HEK293 (cell line): ENCODE results near the gene CASKIN1.
A peak's percentile ranks its signal among the peaks of the same experiment; 100 is the strongest.

Experiments
- BCL6B ChIP-seq: fragments of 450-650 bp; formaldehyde crosslinking; IDR thresholded peaks from 2 replicates; pipeline ENCODE4 v1.5.1; 2017; ENCODE audit warnings: missing biosample characterization, missing genetic modification characterization
- HOXC10 ChIP-seq: sonication (generic); formaldehyde crosslinking; IDR thresholded peaks from 2 replicates; pipeline ENCODE4 v1.8.1; 2023; ENCODE audit warnings: mild to moderate bottlenecking, missing genetic modification reagents
- KLF17 ChIP-seq: fragments of 450-650 bp; formaldehyde crosslinking; IDR thresholded peaks from 2 replicates; pipeline ENCODE4 v1.5.1; 2016; ENCODE audit warnings: missing biosample characterization, missing genetic modification characterization
- MEIS1 ChIP-seq: sonication (generic); formaldehyde crosslinking; IDR thresholded peaks from 2 replicates; pipeline ENCODE4 v1.8.1; 2022; ENCODE audit warnings: missing genetic modification reagents, mild to moderate bottlenecking, borderline replicate concordance
- SETDB1 ChIP-seq: IDR thresholded peaks from one replicate; pipeline ENCODE4 v1.6.1; 2017; ENCODE audit warnings: mild to moderate bottlenecking, low read length, moderate library complexity, mixed read lengths; ENCODE audit not compliant: insufficient read length
- ZBTB1 ChIP-seq: fragments of 450-650 bp; formaldehyde crosslinking; IDR thresholded peaks from 2 replicates; pipeline ENCODE4 v1.5.1; 2016; ENCODE audit warnings: missing biosample characterization, missing genetic modification characterization
- ZBTB48 ChIP-seq: fragments of 450-650 bp; formaldehyde crosslinking; IDR thresholded peaks from 2 replicates; pipeline ENCODE4 v1.5.1; 2016; ENCODE audit warnings: missing biosample characterization, missing genetic modification characterization
- ZEB2 ChIP-seq: fragments of 450-650 bp; formaldehyde crosslinking; IDR thresholded peaks from 2 replicates; pipeline ENCODE4 v1.5.1; 2016; ENCODE audit warnings: missing biosample characterization, missing genetic modification characterization
- ZFP3 ChIP-seq: fragments of 450-650 bp; formaldehyde crosslinking; IDR thresholded peaks from 2 replicates; pipeline ENCODE4 v1.5.1; 2016; ENCODE audit warnings: low read depth, missing biosample characterization, missing genetic modification characterization
- ZNF2 ChIP-seq: fragments of 450-650 bp; formaldehyde crosslinking; IDR thresholded peaks from 2 replicates; pipeline ENCODE4 v1.5.1; 2016; ENCODE audit warnings: missing biosample characterization, missing genetic modification characterization
- ZNF221 ChIP-seq: fragments of 450-650 bp; formaldehyde crosslinking; IDR thresholded peaks from 2 replicates; pipeline ENCODE4 v1.5.1; 2017; ENCODE audit warnings: missing biosample characterization, missing genetic modification characterization, borderline replicate concordance
- ZNF24 ChIP-seq: fragments of 450-650 bp; formaldehyde crosslinking; IDR thresholded peaks from 2 replicates; pipeline ENCODE4 v1.5.1; 2016; ENCODE audit warnings: missing biosample characterization, missing genetic modification characterization
- ZNF350 ChIP-seq: fragments of 450-650 bp; formaldehyde crosslinking; IDR thresholded peaks from 2 replicates; pipeline ENCODE4 v1.5.0; 2017; ENCODE audit warnings: missing biosample characterization, mild to moderate bottlenecking, missing genetic modification characterization
- ZNF354C ChIP-seq: fragments of 450-650 bp; formaldehyde crosslinking; IDR thresholded peaks from 2 replicates; pipeline ENCODE4 v1.5.1; 2016; ENCODE audit warnings: missing biosample characterization, missing genetic modification characterization, low read depth, borderline replicate concordance
- ZNF391 ChIP-seq: fragments of 450-650 bp; formaldehyde crosslinking; IDR thresholded peaks from 2 replicates; pipeline ENCODE4 v1.5.1; 2016; ENCODE audit warnings: low read depth, missing biosample characterization, missing genetic modification characterization, borderline replicate concordance
- ZNF423 ChIP-seq: fragments of 450-650 bp; formaldehyde crosslinking; IDR thresholded peaks from 2 replicates; pipeline ENCODE4 v1.5.1; 2016; ENCODE audit warnings: missing biosample characterization, missing genetic modification characterization
- ZNF426 ChIP-seq: fragments of 450-650 bp; formaldehyde crosslinking; IDR thresholded peaks from 2 replicates; pipeline ENCODE4 v1.5.1; 2017; ENCODE audit warnings: missing biosample characterization, missing genetic modification characterization, mild to moderate bottlenecking, inconsistent platforms, moderate library complexity
- ZNF513 ChIP-seq: fragments of 450-650 bp; IDR thresholded peaks from 2 replicates; pipeline ENCODE4 v1.5.1; 2018; ENCODE audit warnings: missing biosample characterization, missing genetic modification characterization
- ZNF529 ChIP-seq: fragments of 450-650 bp; formaldehyde crosslinking; IDR thresholded peaks from 2 replicates; pipeline ENCODE4 v1.5.1; 2017; ENCODE audit warnings: missing genetic modification characterization, missing biosample characterization; ENCODE audit not compliant: insufficient replicate concordance
- ZNF544 ChIP-seq: fragments of 450-650 bp; formaldehyde crosslinking; IDR thresholded peaks from 2 replicates; pipeline ENCODE4 v1.5.0; 2017; ENCODE audit warnings: missing biosample characterization, missing genetic modification characterization
- ZNF560 ChIP-seq: fragments of 450-650 bp; formaldehyde crosslinking; IDR thresholded peaks from 2 replicates; pipeline ENCODE4 v1.5.1; 2017; ENCODE audit warnings: missing biosample characterization, missing genetic modification characterization, borderline replicate concordance
- ZNF626 ChIP-seq: fragments of 450-650 bp; sonication (Bioruptor Pico); formaldehyde crosslinking; IDR thresholded peaks from 2 replicates; pipeline ENCODE4 v1.5.1; 2018; ENCODE audit warnings: missing biosample characterization, missing genetic modification characterization, inconsistent platforms
- ZNF747 ChIP-seq: fragments of 450-650 bp; formaldehyde crosslinking; IDR thresholded peaks from 2 replicates; pipeline ENCODE4 v1.5.1; 2016; ENCODE audit warnings: missing biosample characterization, missing genetic modification characterization
- ZNF776 ChIP-seq: fragments of 450-650 bp; formaldehyde crosslinking; IDR thresholded peaks from 2 replicates; pipeline ENCODE4 v1.5.0; 2017; ENCODE audit warnings: missing biosample characterization, missing genetic modification characterization, borderline replicate concordance
- ZNF830 ChIP-seq: fragments of 450-650 bp; IDR thresholded peaks from 2 replicates; pipeline ENCODE4 v1.5.0; 2018; ENCODE audit warnings: missing biosample characterization, missing genetic modification characterization, low read depth, mild to moderate bottlenecking, moderate library complexity
- ZNF843 ChIP-seq: fragments of 450-650 bp; formaldehyde crosslinking; IDR thresholded peaks from 2 replicates; pipeline ENCODE4 v1.5.1; 2016; ENCODE audit warnings: missing biosample characterization, missing genetic modification characterization
- TF ChIP-seq, protein P1 (sequence below): fragments of 450-650 bp; formaldehyde crosslinking; IDR thresholded peaks from 2 replicates; pipeline ENCODE4 v1.5.1; 2016; ENCODE audit warnings: missing biosample characterization, missing genetic modification characterization
- TF ChIP-seq, protein P2 (sequence below): fragments of 450-650 bp; formaldehyde crosslinking; IDR thresholded peaks from 2 replicates; pipeline ENCODE4 v1.5.1; 2016; ENCODE audit warnings: missing biosample characterization, missing genetic modification characterization, low read depth
- TF ChIP-seq, protein P3 (sequence below): fragments of 450-650 bp; formaldehyde crosslinking; IDR thresholded peaks from 2 replicates; pipeline ENCODE4 v1.5.1; 2016; ENCODE audit warnings: missing biosample characterization, missing genetic modification characterization
- TF ChIP-seq, protein P4 (sequence below): fragments of 450-650 bp; formaldehyde crosslinking; IDR thresholded peaks from 2 replicates; pipeline ENCODE4 v1.5.1; 2016; ENCODE audit warnings: missing biosample characterization, missing genetic modification characterization

CASKIN1 gene

DNA sequence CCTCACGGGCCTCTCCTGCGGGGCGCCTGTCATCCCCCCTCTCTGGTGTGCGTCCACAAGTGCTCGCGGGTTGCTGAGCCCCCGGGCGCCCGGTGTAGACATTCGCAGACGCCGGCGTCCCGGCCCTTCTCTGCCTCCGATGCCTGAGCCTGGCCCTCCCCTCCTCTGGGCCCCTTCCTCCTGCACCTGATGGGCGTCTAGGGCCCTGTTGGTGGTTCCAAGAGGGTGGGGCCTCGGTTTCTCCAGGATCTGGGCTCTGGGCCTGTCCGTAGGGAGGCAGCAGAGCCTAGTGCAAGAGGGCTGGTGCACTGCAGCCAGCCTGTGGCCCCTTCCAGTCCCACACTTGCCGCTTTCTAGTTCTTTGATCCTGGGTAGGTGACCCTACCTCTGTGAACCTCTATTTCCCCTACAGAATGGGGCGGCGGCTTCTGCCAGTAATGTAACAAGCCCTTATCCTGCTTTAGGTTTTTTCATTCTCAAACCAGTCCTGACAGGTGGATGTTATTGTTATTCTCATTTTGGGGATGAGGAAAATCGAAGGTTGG is 27.6 kb upstream of the CASKIN1 start (continued):
- no peak for TF ChIP-seq ZNF560 (tag by site-specific recombination)
- no peak for TF ChIP-seq ZNF544
- TF ChIP-seq, protein P1, sequence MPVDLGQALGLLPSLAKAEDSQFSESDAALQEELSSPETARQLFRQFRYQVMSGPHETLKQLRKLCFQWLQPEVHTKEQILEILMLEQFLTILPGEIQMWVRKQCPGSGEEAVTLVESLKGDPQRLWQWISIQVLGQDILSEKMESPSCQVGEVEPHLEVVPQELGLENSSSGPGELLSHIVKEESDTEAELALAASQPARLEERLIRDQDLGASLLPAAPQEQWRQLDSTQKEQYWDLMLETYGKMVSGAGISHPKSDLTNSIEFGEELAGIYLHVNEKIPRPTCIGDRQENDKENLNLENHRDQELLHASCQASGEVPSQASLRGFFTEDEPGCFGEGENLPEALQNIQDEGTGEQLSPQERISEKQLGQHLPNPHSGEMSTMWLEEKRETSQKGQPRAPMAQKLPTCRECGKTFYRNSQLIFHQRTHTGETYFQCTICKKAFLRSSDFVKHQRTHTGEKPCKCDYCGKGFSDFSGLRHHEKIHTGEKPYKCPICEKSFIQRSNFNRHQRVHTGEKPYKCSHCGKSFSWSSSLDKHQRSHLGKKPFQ (tag by site-specific recombination), result no peak
- TF ChIP-seq ZNF843 (tag by site-specific recombination), result no peak
- TF ChIP-seq ZNF830, result no peak
- TF ChIP-seq, protein P2, sequence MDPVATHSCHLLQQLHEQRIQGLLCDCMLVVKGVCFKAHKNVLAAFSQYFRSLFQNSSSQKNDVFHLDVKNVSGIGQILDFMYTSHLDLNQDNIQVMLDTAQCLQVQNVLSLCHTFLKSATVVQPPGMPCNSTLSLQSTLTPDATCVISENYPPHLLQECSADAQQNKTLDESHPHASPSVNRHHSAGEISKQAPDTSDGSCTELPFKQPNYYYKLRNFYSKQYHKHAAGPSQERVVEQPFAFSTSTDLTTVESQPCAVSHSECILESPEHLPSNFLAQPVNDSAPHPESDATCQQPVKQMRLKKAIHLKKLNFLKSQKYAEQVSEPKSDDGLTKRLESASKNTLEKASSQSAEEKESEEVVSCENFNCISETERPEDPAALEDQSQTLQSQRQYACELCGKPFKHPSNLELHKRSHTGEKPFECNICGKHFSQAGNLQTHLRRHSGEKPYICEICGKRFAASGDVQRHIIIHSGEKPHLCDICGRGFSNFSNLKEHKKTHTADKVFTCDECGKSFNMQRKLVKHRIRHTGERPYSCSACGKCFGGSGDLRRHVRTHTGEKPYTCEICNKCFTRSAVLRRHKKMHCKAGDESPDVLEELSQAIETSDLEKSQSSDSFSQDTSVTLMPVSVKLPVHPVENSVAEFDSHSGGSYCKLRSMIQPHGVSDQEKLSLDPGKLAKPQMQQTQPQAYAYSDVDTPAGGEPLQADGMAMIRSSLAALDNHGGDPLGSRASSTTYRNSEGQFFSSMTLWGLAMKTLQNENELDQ (tag by site-specific recombination), result no peak
- no peak for TF ChIP-seq ZFP3 (tag by site-specific recombination)
- TF ChIP-seq BCL6B (tag by site-specific recombination), result no peak
- no peak for TF ChIP-seq ZNF221
- TF ChIP-seq, protein P3, sequence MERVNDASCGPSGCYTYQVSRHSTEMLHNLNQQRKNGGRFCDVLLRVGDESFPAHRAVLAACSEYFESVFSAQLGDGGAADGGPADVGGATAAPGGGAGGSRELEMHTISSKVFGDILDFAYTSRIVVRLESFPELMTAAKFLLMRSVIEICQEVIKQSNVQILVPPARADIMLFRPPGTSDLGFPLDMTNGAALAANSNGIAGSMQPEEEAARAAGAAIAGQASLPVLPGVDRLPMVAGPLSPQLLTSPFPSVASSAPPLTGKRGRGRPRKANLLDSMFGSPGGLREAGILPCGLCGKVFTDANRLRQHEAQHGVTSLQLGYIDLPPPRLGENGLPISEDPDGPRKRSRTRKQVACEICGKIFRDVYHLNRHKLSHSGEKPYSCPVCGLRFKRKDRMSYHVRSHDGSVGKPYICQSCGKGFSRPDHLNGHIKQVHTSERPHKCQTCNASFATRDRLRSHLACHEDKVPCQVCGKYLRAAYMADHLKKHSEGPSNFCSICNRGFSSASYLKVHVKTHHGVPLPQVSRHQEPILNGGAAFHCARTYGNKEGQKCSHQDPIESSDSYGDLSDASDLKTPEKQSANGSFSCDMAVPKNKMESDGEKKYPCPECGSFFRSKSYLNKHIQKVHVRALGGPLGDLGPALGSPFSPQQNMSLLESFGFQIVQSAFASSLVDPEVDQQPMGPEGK (tag by site-specific recombination), result peak; percentile 7; the same call in 1 of the 2 replicates
- TF ChIP-seq ZNF354C, result no peak
- no peak for TF ChIP-seq ZNF776
- no peak for TF ChIP-seq ZNF747 (tag by site-specific recombination)
- no peak for TF ChIP-seq ZNF24 (tag by site-specific recombination)
- TF ChIP-seq ZNF513 (tag by site-specific recombination), result no peak
- no peak for TF ChIP-seq ZNF391
- TF ChIP-seq SETDB1, result no peak
- no peak for TF ChIP-seq ZNF426 (tag by site-specific recombination)
- no peak for TF ChIP-seq ZNF350 (tag by site-specific recombination)
- TF ChIP-seq, protein P4, sequence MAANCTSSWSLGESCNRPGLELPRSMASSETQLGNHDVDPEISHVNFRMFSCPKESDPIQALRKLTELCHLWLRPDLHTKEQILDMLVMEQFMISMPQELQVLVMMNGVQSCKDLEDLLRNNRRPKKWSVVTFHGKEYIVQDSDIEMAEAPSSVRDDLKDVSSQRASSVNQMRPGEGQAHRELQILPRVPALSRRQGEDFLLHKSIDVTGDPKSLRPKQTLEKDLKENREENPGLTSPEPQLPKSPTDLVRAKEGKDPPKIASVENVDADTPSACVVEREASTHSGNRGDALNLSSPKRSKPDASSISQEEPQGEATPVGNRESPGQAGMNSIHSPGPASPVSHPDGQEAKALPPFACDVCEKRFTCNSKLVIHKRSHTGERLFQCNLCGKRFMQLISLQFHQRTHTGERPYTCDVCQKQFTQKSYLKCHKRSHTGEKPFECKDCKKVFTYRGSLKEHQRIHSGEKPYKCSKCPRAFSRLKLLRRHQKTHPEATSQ (tag by site-specific recombination), result no peak
- no peak for TF ChIP-seq ZEB2 (tag by site-specific recombination)
- TF ChIP-seq ZNF423 (tag by site-specific recombination), result no peak
- no peak for TF ChIP-seq MEIS1 (CRISPR knock-in tag)
- no peak for TF ChIP-seq ZNF529 (tag by site-specific recombination)
- no peak for TF ChIP-seq ZNF626
- no peak for TF ChIP-seq HOXC10
- TF ChIP-seq ZNF2 (tag by site-specific recombination), result 0 out of 2 replicates have a peak, but pooled peaks have one; percentile 5
- no peak for TF ChIP-seq ZBTB48 (tag by site-specific recombination)
- TF ChIP-seq ZBTB1 (tag by site-specific recombination), result no peak
- TF ChIP-seq KLF17 (tag by site-specific recombination), result no peak
